Nephron progenitor cell (in vitro differentiated cells): ENCODE measurements around the gene FRMD4A.

ENCODE experiments used
- DNase-seq: peaks from one replicate; pipeline ENCODE4 v3.0.0; 2021
- H3K27ac Mint-ChIP-seq: 2 replicates; pipeline ENCODE4 v1.8.0; 2021; ENCODE audit warnings: mild to moderate bottlenecking, moderate library complexity, mixed read lengths
- H3K27me3 Mint-ChIP-seq: 2 replicates; pipeline ENCODE4 v1.8.0; 2021; ENCODE audit warnings: mild to moderate bottlenecking, low read depth, mixed read lengths; ENCODE audit not compliant: poor library complexity
- H3K36me3 Mint-ChIP-seq: 2 replicates; pipeline ENCODE4 v1.8.0; 2021; ENCODE audit warnings: low read depth, mixed read lengths
- H3K4me1 Mint-ChIP-seq: 2 replicates; pipeline ENCODE4 v1.8.0; 2021; ENCODE audit warnings: mixed read lengths
- H3K4me3 Mint-ChIP-seq: 2 replicates; pipeline ENCODE4 v1.8.0; 2021; ENCODE audit warnings: mild to moderate bottlenecking, moderate library complexity, mixed read lengths
- H3K9me3 Mint-ChIP-seq: 2 replicates; pipeline ENCODE4 v1.8.0; 2021; ENCODE audit warnings: mild to moderate bottlenecking, moderate library complexity, mixed read lengths
- CTCF ChIP-seq: fragments of 200-600 bp; sonication (generic); IDR thresholded peaks from 2 replicates; pipeline ENCODE4 v1.5.0; 2021; ENCODE audit warnings: antibody characterized with exemption

FRMD4A gene

GRCh38 chr10:14296065-14296709, 34.5 kb downstream of the FRMD4A start:
- H3K36me3 Mint-ChIP-seq, result peaks cover 13% of the 10 kb centered on the region
- no peak for TF ChIP-seq CTCF
- peak overlapping the region; percentile 51 for H3K27ac Mint-ChIP-seq
- peak overlapping the region; percentile 20 for H3K4me3 Mint-ChIP-seq
- peaks cover 7% of the 10 kb centered on the region for H3K27me3 Mint-ChIP-seq
- peaks cover 41% of the 10 kb centered on the region for H3K4me1 Mint-ChIP-seq
- peak; percentile 11 for DNase-seq
- H3K9me3 Mint-ChIP-seq, result peaks cover 21% of the 10 kb centered on the region

- no peak for TF ChIP-seq CTCF
- Mint-ChIP-seq H3K27me3 (peaks cover 7% of the 10 kb centered on the region), H3K4me1 (peaks cover 41% of the 10 kb centered on the region), H3K36me3 (peaks cover 13% of the 10 kb centered on the region), H3K9me3 (peaks cover 38% of the 10 kb centered on the region), H3K27ac (no peak overlapping the region), H3K4me3 (no peak overlapping the region)
- DNase-seq, result no peak
These were observed 36.2 kb downstream of the FRMD4A start for GRCh38 chr10:14294347-14295059.

DNA sequence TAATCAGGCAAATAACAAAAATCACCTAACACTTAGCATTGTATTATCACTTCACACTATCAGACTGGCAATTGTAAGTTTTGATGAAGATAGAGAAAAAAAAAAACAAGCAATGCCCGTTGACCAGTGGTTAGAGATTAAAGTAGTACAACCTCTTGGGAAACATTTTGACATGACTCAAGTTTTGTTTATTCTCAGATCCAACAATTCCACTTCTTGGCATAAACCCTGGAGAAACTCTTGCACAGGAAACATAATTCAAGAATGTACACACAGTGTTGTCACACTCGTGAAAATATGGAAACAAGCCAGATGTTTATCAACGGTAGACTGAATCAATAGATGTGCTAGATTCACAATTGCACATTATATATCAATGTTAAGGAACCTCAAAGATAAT, 37.2 kb downstream of the FRMD4A start:
- Mint-ChIP-seq H3K4me3 (no peak overlapping the region), H3K36me3 (peaks cover 13% of the 10 kb centered on the region), H3K4me1 (peaks cover 39% of the 10 kb centered on the region), H3K9me3 (peaks cover 41% of the 10 kb centered on the region), H3K27ac (no peak overlapping the region), H3K27me3 (peaks cover 6% of the 10 kb centered on the region)
- DNase-seq, result no peak
- TF ChIP-seq CTCF, result no peak

- Mint-ChIP-seq H3K4me1 (peaks cover 20% of the 10 kb centered on the region), H3K27me3 (peaks cover 5% of the 10 kb centered on the region), H3K36me3 (peaks cover 13% of the 10 kb centered on the region), H3K9me3 (peaks cover 54% of the 10 kb centered on the region), H3K27ac (no peak overlapping the region), H3K4me3 (no peak overlapping the region)
- DNase-seq, result no peak
- no peak for TF ChIP-seq CTCF
These were observed 39.4 kb downstream of the FRMD4A start for GRCh38 chr10:14291296-14291695.

DNA sequence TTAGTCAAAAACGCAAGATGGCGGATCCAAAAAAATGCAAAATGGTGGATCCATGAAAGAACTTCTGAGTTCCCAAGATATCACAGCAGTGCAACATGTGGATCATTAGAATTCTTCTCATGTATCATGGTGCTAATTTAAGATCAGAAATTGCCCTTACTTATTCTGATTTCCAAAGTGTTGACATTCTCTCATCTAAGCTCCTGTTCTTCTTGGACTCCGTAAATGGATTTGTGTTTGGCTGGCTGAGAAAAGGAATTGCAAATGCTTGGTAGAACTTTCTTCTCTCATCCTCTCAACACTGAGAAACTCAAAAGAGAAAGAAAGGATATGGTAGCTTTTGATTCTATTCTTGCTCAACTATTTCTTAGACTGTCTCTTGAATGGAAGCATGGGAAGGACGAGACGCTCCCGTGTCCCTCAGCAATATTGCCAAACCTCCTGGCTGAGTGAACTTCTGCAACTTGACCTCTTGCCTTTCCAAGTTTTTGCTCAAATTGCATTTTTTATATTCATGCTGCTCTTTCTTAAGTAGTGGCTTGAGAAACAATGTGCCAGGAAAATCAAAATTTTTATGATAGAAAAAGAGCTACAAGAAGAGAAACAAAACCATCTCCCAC, 44.7 kb downstream of the FRMD4A start:
- peaks cover 16% of the 10 kb centered on the region for H3K4me1 Mint-ChIP-seq
- no peaks in the 10 kb centered on the region for H3K36me3 Mint-ChIP-seq

More for the DNA sequence above, 44.7 kb downstream of the FRMD4A start:
- Mint-ChIP-seq H3K9me3 (peaks cover 39% of the 10 kb centered on the region), H3K4me3 (no peak overlapping the region), H3K27me3 (peaks cover 3% of the 10 kb centered on the region), H3K27ac (no peak overlapping the region)
- no peak for DNase-seq
- TF ChIP-seq CTCF, result no peak
